GM12878 (cell line): ENCODE data around the gene IRGC. TPM values are rescaled to one million over a fixed set of nuclear protein-coding genes. Genes with fewer than 3 reads are reported as not detected.

Experiments used
- ATAC-seq: fragments of 200-7000 bp; cut with Tn5 transposase; 3 replicates; pipeline ENCODE4 v1.9.1; 2020; ENCODE audit warnings: mild to moderate bottlenecking, moderate library complexity
- BruUV-seq: library from RNA; stranded (reverse); fragments of 400-500 nt; replicated peaks from 2 replicates; lab custom pipeline; 2021; lab: Mats Ljungman, UMichigan
- CTCF ChIA-PET: fragments of 300-600 bp; sonication (Branson Sonifier 250); formaldehyde crosslinking; extraction: SDS; loops from one replicate; lab custom pipeline; 2021; ENCODE audit warnings: inconsistent platforms; lab: Yijun Ruan, JAX
- POLR2A ChIA-PET: fragments of 350-600 bp; formaldehyde crosslinking; extraction: SDS; loops from one replicate; lab custom pipeline; 2021; ENCODE audit warnings: inconsistent platforms; lab: Charles Lee
- RAD21 ChIA-PET: fragments of 300-600 bp; sonication (Branson Sonifier 250); formaldehyde crosslinking; loops from one replicate; lab custom pipeline; 2023; ENCODE audit warnings: antibody characterized with exemption; ENCODE audit not compliant: unreplicated experiment; lab: Charles Lee
- SMC1A ChIA-PET: fragments of 300-600 bp; sonication (Branson Sonifier 250); formaldehyde crosslinking; loops from one replicate; lab custom pipeline; 2023; ENCODE audit not compliant: unreplicated experiment, uncharacterized antibody; lab: Charles Lee
- DNase-seq: peaks from one replicate; pipeline ENCODE4 v3.0.0-alpha.2; 2011; ENCODE audit warnings: low read depth, low spot score
- FAIRE-seq: peaks from 3 replicates; lab custom pipeline; 2011; peaks lifted over from hg19 to GRCh38; lab: Jason Lieb, UNC
- H2AFZ ChIP-seq: 2 replicates; pipeline ENCODE4 v1.6.0; 2011; ENCODE audit warnings: low read depth, low read length, control low read depth; ENCODE audit not compliant: control insufficient read depth
- H3K27ac ChIP-seq: 2 replicates; pipeline ENCODE4 v1.5.1; 2011; ENCODE audit warnings: control low read depth; ENCODE audit not compliant: control insufficient read depth, insufficient read depth
- H3K27me3 ChIP-seq, 2 experiments: replicated peaks in 1 of 2; 2 replicates each; pipeline versions ENCODE4 v1.6.0 to v1.6.1; 2011; ENCODE audit warnings: low read length in 1 of 2; ENCODE audit not compliant: control insufficient read depth in 2 of 2, insufficient read depth in 2 of 2
- H3K36me3 ChIP-seq, 2 experiments: 2 replicates each; pipeline ENCODE4 v1.5.1; 2011; ENCODE audit warnings: low read length in 1 of 2; ENCODE audit not compliant: control insufficient read depth in 2 of 2, insufficient read depth in 2 of 2
- H3K4me1 ChIP-seq: 2 replicates; pipeline ENCODE4 v1.6.1; 2011; ENCODE audit warnings: mild to moderate bottlenecking, low read length, moderate library complexity, mixed read lengths; ENCODE audit not compliant: control insufficient read depth, insufficient read depth
- H3K4me2 ChIP-seq: 2 replicates; pipeline ENCODE4 v1.6.0; 2011; ENCODE audit warnings: control low read depth; ENCODE audit not compliant: control insufficient read depth, insufficient read depth
- H3K4me3 ChIP-seq: fragments of 200-600 bp; sonication (generic); 2 replicates; pipeline ENCODE4 v1.5.1; 2016
- H3K79me2 ChIP-seq: 2 replicates; pipeline ENCODE4 v1.6.0; 2011; ENCODE audit warnings: low read length; ENCODE audit not compliant: control insufficient read depth, insufficient read depth
- H3K9ac ChIP-seq: 2 replicates; pipeline ENCODE4 v1.8.0; 2011; ENCODE audit warnings: low read length, control low read depth, mixed read lengths; ENCODE audit not compliant: control insufficient read depth, insufficient read depth
- H3K9me3 ChIP-seq: replicated peaks from 3 replicates; pipeline ENCODE4 v1.5.1; 2011; ENCODE audit warnings: mild to moderate bottlenecking, low read length; ENCODE audit not compliant: control insufficient read depth, insufficient read depth
- H4K20me1 ChIP-seq: 2 replicates; pipeline ENCODE4 v1.6.0; 2011; ENCODE audit not compliant: control insufficient read depth, insufficient read depth
- CHD2 ChIP-seq: IDR thresholded peaks from 2 replicates; pipeline ENCODE4 v1.6.1; 2011; ENCODE audit warnings: low read depth, low read length, improper control_type of control experiment, borderline replicate concordance
- E2F4 ChIP-seq: IDR thresholded peaks from 2 replicates; pipeline ENCODE4 v1.6.1; 2012; ENCODE audit warnings: low read depth, low read length, improper control_type of control experiment
- ESRRA ChIP-seq: IDR thresholded peaks from 2 replicates; pipeline ENCODE4 v1.6.1; 2012; ENCODE audit warnings: mild to moderate bottlenecking, low read length, improper control_type of control experiment
- ETV6 ChIP-seq, 2 experiments: fragments of 450-650 bp in 1 of 2; IDR thresholded peaks in 1 of 2; conservative IDR thresholded peaks in 1 of 2; 2 replicates each; pipeline ENCODE4 v1.6.1; 2014; ENCODE audit warnings: antibody characterized with exemption in 1 of 2, borderline replicate concordance in 1 of 2, low read depth in 1 of 2, mild to moderate bottlenecking in 1 of 2, moderate library complexity in 1 of 2
- GATAD2B ChIP-seq: fragments of 450-650 bp; conservative IDR thresholded peaks from 2 replicates; pipeline ENCODE4 v1.6.1; 2017; ENCODE audit warnings: low read depth, mild to moderate bottlenecking, moderate library complexity
- IRF4 ChIP-seq: IDR thresholded peaks from 2 replicates; pipeline ENCODE4 v1.6.1; 2011; ENCODE audit warnings: low read depth, low read length
- MTA2 ChIP-seq: fragments of 450-650 bp; IDR thresholded peaks from 2 replicates; pipeline ENCODE4 v1.6.1; 2016; ENCODE audit warnings: low read depth, mild to moderate bottlenecking, moderate library complexity
- PML ChIP-seq: IDR thresholded peaks from 2 replicates; pipeline ENCODE4 v1.6.1; 2012; ENCODE audit warnings: low read length, inconsistent platforms
- SP1 ChIP-seq: IDR thresholded peaks from one replicate; pipeline ENCODE4 v1.6.1; 2011; ENCODE audit warnings: low read depth, low read length
- ZBTB40 ChIP-seq: fragments of 450-650 bp; IDR thresholded peaks from 2 replicates; pipeline ENCODE4 v1.6.1; 2016; ENCODE audit warnings: mild to moderate bottlenecking, moderate library complexity, borderline replicate concordance
- ZNF24 ChIP-seq: fragments of 450-650 bp; IDR thresholded peaks from 2 replicates; pipeline ENCODE4 v1.6.1; 2017; ENCODE audit warnings: antibody characterized with exemption, mild to moderate bottlenecking
- ZZZ3 ChIP-seq: IDR thresholded peaks from 2 replicates; pipeline ENCODE4 v1.6.1; 2011; ENCODE audit warnings: low read depth; ENCODE audit not compliant: control insufficient read depth, insufficient read length
- WGBS: methylation state at CpG from one replicate; pipeline ENCODE4 v1.1.6; 2016; ENCODE audit warnings: low lambda C conversion rate; ENCODE audit not compliant: insufficient replicate concordance, insufficient coverage; ENCODE audit errors: missing lambda C conversion rate; 5-methylcytosine and 5-hydroxymethylcytosine counted together
- in situ Hi-C: fragments of 300-500 bp; cut with MboI; formaldehyde crosslinking; loops from 9 replicates; pipeline ENCODE4 v1.14.3; 2018; ENCODE audit warnings: mixed read lengths
- intact Hi-C: fragments of 100-400 bp; cut with micrococcal nuclease; formaldehyde crosslinking; loops from one replicate; pipeline ENCODE4 v1.14.2; 2022; ENCODE audit not compliant: unreplicated experiment
- polyA plus RNA-seq, 11 experiments: library from polyadenylated mRNA; depleted of rRNA in 4 of 11; unstranded in 6 of 11; stranded (reverse) in 5 of 11; fragments of >200 nt; fragmentation: Nextera tagmentation in 4 of 11; fragmentation: Illumina TruSeq in 1 of 11; extraction: Ambion mirVana in 4 of 11; extraction: Trizol in 1 of 11; gene quantifications; 1 replicate in 1 of 11; 2 replicates in 10 of 11; pipeline versions ENCODE4 v1.2.1 to v1.2.3, GENCODE V29; 2011 to 2016; ENCODE audit warnings: inconsistent platforms in 2 of 11, missing spikeins in 2 of 11, low read depth in 1 of 11
- total RNA-seq, 4 experiments: library from RNA; depleted of rRNA in 3 of 4; stranded (reverse); fragments of >200 nt in 3 of 4; fragmentation: Illumina TruSeq in 1 of 4; extraction: Trizol in 1 of 4; gene quantifications; 2 replicates each; pipeline versions ENCODE4 v1.2.1 to v1.2.3, GENCODE V29; 2013 to 2021

The IRGC gene
- total and polyA plus RNA-seq, 10 of the 15 experiments (the other 5 are each of a cell fraction or from before 2014, with no cell fraction given), result 0.04 TPM; not detected in 9

GRCh38 chr19:43743059-43743458 is 27.2 kb downstream of the IRGC start:
- TF ChIP-seq IRF4 (no peak), GATAD2B (no peak), PML (no peak), ZNF24 (no peak), ZBTB40 (no peak), E2F4 (no peak), SP1 (no peak), ZZZ3 (no peak), CHD2 (no peak), ESRRA (no peak), ETV6 (conservative IDR thresholded peaks at IDR 0.05 in 1 of 2, IDR thresholded peaks at IDR 0.05 in 1 of 2; ENCODE audit: borderline replicate concordance in 1 of 2, low read depth in 1 of 2) (no peak), MTA2 (no peak)
- Histone ChIP-seq H3K27me3 (no peaks in the 10 kb centered on the region), H3K4me2 (no peak overlapping the region), H3K36me3 (peaks cover 15 to 58% of the 10 kb centered on the region in 2 experiments), H3K9ac (no peak overlapping the region), H3K27ac (no peak overlapping the region), H4K20me1 (no peaks in the 10 kb centered on the region), H3K79me2 (peaks cover 3% of the 10 kb centered on the region; the same call in 1 of the 2 replicates), H2AFZ (no peak overlapping the region), H3K4me1 (peaks cover 20% of the 10 kb centered on the region), H3K4me3 (no peak overlapping the region), H3K9me3 (no peaks in the 10 kb centered on the region)
- DNase-seq (no peak), ATAC-seq (no peak), FAIRE-seq (no peak)
- ChIA-PET POLR2A (interaction anchor here (0.6 to 1.6 kb wide), 6 partner anchors 9 to 44 kb away, joined by 3 to 4 read pairs (median 3); no protein-coding TSS in a partner anchor), CTCF (interaction anchor here (0.6 to 8.1 kb wide), 8 partner anchors 21 to 396 kb away, joined by 3 to 136 read pairs (median 4); partner anchors contain the start of gene PLAUR), RAD21 (interaction anchor here (1.4 to 8.2 kb wide), 3 partner anchors 10 to 75 kb away, joined by 4 to 118 read pairs (median 6); partner anchors contain the start of gene KCNN4), SMC1A (interaction anchor here (0.8 to 5.8 kb wide), 6 partner anchors 9 to 75 kb away, joined by 3 to 88 read pairs (median 6); partner anchors contain the start of gene KCNN4)
- WGBS, result 96% methylated on average over 3 of the region's 3 CpGs
- in situ Hi-C loops, result no loop called here
- intact Hi-C loops, result no loop called here
- BruUV-seq, result no TSS peak
